ENCODE measurements around the gene CCDC69.
"Not testable (repeated sequence)": the region's sequence is repeated elsewhere in the genome, so short reads cannot be mapped to it uniquely, and the experiment has no call there.

CCDC69 gene

DNA sequence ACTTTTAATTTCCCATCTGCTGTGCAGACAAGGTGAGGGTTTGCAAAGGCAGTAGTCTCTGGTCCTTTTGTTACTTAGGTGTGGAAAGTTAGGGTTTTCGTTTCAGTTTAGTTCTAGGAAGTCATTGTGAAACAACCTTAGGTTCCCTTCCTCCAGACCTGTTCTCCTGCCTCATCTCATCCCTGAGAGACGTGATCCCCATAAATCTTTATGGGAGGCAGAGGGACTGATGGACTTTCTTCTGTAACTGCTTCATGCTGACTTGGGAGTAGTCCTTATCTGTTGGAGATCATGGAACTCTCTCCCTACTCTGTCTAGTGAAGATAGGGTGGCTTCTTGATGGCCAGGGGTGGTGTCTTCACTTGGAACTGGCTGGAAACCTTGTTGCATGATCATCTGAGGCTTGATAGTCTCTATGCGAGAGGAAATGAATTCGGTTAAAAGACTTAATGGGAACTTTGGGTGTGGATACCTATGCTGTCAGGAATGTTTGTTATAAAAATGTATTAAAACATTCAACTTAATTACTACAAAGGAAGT lies 21.9 kb upstream of the CCDC69 start:
- TF ChIP-seq, protein P1, sequence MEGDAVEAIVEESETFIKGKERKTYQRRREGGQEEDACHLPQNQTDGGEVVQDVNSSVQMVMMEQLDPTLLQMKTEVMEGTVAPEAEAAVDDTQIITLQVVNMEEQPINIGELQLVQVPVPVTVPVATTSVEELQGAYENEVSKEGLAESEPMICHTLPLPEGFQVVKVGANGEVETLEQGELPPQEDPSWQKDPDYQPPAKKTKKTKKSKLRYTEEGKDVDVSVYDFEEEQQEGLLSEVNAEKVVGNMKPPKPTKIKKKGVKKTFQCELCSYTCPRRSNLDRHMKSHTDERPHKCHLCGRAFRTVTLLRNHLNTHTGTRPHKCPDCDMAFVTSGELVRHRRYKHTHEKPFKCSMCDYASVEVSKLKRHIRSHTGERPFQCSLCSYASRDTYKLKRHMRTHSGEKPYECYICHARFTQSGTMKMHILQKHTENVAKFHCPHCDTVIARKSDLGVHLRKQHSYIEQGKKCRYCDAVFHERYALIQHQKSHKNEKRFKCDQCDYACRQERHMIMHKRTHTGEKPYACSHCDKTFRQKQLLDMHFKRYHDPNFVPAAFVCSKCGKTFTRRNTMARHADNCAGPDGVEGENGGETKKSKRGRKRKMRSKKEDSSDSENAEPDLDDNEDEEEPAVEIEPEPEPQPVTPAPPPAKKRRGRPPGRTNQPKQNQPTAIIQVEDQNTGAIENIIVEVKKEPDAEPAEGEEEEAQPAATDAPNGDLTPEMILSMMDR (IDR thresholded peaks at IDR 0.05; ENCODE audit: low read depth, low read length) = no peak
- H3K4me3 ChIP-seq (ENCODE audit: low read depth, low read length) = no peak overlapping the region

- TF ChIP-seq, protein P1 (IDR thresholded peaks at IDR 0.05; ENCODE audit: low read depth, low read length) = no peak
These were observed 20.3 kb upstream of the CCDC69 start for GRCh38 chr5:151244206-151244605.

GRCh38 chr5:151243564-151243963 lies 19.7 kb upstream of the CCDC69 start:
- no peak overlapping the region for H3K4me3 ChIP-seq (ENCODE audit: low read depth, low read length)
- TF ChIP-seq, protein P1 (IDR thresholded peaks at IDR 0.05; ENCODE audit: low read depth, low read length) = no peak

More at GRCh38 chr5:151244206-151244605, 20.3 kb upstream of the CCDC69 start:
- H3K4me3 ChIP-seq (ENCODE audit: low read depth, low read length) = no peak overlapping the region

DNA sequence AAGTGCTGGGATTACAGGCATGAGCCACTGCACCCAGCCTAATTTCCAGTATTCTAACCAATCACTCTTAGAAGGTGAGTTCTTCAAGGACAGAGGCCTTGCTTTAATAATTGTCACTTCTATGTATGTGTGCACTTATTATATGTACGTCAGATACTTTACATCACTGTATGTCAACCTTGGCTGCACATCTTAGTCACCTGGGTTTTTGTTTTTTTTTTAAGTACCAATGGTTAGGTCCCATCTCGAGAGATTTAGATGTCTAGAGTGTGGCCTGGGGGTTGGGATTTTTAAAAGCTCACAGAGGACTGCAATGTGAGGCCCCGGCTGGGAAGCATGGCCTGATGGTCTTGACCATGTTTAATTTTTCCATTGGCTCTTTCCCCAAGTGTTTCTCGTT lies 19.2 kb upstream of the CCDC69 start:
- H3K4me3 ChIP-seq (ENCODE audit: low read depth, low read length) = no peak overlapping the region
- TF ChIP-seq, protein P1 (IDR thresholded peaks at IDR 0.05; ENCODE audit: low read depth, low read length) = no peak

- TF ChIP-seq, protein P1 (IDR thresholded peaks at IDR 0.05; ENCODE audit: low read depth, low read length) = no peak
- no peak overlapping the region for H3K4me3 ChIP-seq (ENCODE audit: low read depth, low read length)
These were observed 17.2 kb upstream of the CCDC69 start for GRCh38 chr5:151240924-151241635.

GRCh38 chr5:151240268-151240835 lies 16.5 kb upstream of the CCDC69 start:
- not testable (repeated sequence) for H3K4me3 ChIP-seq (ENCODE audit: low read depth, low read length)

DNA sequence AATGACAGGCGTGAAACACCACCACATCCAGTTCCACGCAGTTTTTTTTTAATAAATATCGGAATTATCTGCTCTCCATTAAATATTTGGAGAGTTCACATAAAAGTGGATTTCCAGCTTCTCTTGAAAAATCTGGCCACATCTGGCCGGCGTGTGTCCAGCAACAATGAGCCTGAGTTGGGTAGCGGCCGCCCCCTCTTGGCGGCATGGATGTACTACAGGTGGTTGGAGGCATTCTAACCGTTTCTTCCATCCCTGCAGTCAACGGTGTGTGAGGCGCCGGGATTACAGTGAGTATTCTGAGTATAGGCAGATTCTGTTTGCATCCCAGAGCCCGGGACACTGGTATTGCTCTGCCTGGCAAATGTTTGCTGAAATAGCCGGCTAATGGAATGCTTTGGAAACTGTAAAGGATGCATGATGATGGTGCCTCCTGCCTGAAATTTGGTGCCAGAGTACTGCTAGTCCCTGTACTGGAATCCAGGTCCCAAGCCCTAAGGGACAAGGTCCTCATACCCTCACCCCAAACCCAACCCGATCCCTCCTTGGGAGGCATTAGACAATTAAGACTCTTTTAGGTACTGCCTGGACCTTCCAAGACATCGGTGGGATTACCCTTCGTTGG lies 15.5 kb upstream of the CCDC69 start:
- TF ChIP-seq, protein P1 (IDR thresholded peaks at IDR 0.05; ENCODE audit: low read depth, low read length) = peak; percentile 90
- no peak overlapping the region for H3K4me3 ChIP-seq (ENCODE audit: low read depth, low read length)

All from WI38 (cell line).